GM19238 (cell line): ENCODE results near the gene FBXO4.
"Not testable (repeated sequence)": the region's sequence is repeated elsewhere in the genome, so short reads cannot be mapped to it uniquely, and the experiment has no call there.

Source experiments
- DNase-seq: peaks from one replicate; pipeline ENCODE4 v3.0.0; 2011; ENCODE audit warnings: low spot score; ENCODE audit not compliant: insufficient read length

FBXO4 gene

GRCh38 chr5:41980870-41981269 is 55.8 kb downstream of the FBXO4 start:
- DNase-seq, result no peak

DNA sequence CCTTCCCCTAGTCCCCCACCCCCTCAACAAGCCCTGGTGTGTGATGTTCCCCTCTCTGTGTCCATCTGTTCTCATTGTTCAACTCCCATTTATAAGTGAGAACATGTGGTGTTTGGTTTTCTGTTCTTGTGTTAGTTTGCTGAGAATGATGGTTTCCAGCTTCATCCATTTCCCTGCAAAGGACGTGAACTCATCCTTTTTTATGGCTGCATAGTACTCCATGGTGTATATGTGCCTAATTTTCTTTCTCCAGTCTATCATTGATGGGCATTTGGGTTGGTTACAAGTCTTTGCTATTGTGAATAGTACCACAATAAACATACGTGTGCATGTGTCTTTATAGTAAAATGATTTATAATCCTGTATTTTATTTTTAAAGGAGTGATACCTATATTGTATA is 57.8 kb downstream of the FBXO4 start:
- DNase-seq, result not testable (repeated sequence)

DNA sequence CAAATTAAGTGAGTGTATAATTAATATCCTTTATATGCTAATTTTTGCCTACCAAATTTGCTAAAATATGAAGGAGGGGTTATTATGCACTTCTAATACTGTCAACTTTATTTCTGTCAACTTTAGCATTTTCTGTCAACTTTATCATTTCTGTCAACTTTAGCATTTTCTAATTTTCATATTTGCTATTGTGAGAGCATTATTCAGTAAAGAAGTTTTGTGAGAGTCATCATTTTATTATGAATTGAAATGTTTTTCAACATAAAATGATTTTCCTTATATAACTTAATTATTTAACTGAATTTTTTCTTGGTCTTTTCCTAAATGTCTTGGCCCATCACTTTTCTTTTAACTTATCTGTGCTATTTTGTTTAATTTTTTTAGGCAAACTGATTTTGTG is 58.2 kb downstream of the FBXO4 start:
- no peak for DNase-seq

GRCh38 chr5:41985945-41986695 is 61.0 kb downstream of the FBXO4 start:
- no peak for DNase-seq
